GM18498 (cell line): ENCODE measurements around the gene ESYT3.
"Not testable (repeated sequence)": the region's sequence is repeated elsewhere in the genome, so short reads cannot be mapped to it uniquely, and the experiment has no call there.

Source experiments
- ATAC-seq: cut with Tn5 transposase; IDR thresholded peaks from one replicate; pipeline ENCODE4 v1.9.1; 2021; ENCODE audit warnings: mild to moderate bottlenecking, moderate library complexity; ENCODE audit not compliant: unreplicated experiment

ESYT3 gene

DNA sequence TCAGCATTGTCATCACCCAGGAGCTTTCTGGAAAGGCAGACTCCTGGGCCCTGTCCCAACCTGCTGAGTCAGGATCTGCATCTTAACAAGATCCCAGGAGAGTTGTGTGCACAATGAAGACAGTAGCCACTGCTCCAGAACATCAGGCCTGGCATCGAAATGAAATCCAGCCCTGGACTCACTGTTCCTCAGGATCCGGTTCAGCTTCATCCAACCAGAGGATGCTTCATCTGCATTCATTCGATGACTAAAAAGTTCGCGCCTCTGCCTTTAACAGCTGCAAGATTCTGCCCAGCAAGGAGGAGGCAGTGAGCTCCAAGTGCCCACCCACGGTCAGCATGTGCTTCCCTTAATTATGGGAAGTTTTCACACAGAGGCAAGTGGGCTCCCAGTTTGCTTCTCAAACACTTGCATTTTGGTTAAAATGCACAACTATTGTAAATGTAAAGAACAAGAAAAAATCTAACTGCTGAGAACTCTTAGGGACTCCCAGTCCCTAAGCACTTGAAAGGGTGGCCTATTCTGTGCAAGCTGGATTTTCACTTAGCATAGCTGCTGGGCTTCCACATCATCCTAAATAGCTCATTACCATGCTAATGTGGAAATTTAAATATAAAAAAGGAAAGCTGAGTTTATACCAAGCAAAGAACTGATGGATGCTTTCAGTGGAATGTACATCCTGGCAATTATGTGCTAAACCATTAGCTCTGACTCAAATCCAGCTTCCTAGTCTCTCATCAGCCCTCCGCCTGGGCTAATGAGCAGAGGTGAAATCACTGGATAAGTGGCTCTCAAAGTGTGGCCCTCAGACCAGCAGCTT lies 25.5 kb upstream of the ESYT3 start:
- ATAC-seq: no peak

DNA sequence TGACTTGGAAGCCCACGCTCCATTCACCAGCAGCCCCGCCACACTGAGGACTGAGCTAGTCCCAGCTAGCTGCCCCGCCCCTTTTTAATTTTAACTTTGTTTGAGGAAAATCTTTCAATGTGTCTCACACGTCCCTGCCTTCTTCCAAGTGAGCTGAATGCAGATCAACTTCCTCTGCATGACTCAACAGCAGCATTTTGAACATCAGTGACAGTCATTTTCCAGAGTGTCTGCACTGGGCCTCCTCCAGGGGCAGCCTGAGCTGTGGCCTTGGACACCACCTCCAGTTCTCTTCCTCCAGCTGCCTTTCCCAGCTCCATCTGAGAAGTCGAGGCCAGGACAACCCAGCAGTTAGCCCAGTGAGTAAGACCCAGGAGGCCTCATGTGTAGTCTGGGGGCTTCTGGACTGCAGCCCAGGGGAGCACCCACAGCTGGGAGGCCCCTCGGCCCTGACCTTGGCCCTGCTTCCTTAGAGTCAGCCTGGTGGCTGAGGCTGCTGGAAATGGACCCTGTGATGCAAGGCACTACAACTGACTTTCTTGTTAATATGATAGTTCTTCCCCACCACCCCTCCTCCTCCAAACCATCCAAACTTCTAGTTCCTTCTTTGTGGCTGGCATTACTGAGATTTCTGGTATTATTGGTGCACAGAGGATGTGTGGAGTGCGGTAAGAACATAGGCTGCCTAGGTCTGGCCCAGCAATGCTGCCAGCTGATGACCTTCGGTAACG lies 21.4 kb upstream of the ESYT3 start:
- ATAC-seq: no peak

DNA sequence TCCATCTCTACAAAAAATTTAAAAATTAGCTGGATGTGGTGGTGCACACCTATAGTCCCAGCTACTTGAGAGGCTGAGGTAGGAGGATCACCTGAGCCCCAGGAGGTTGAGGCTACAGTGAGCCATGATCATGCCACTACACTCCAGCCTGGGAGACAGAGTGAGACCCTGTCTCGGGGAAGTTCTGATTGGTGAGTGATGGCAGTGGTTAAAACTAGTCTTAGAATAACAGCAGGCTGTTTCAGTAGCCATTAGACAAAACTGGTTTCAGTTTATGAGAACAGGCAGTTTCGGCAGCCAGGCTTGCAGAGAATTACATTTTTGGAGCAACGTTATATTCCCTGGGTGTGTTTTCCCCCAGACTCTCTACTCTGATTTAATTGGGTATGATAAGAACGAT lies 18.2 kb upstream of the ESYT3 start:
- ATAC-seq: not testable (repeated sequence)

DNA sequence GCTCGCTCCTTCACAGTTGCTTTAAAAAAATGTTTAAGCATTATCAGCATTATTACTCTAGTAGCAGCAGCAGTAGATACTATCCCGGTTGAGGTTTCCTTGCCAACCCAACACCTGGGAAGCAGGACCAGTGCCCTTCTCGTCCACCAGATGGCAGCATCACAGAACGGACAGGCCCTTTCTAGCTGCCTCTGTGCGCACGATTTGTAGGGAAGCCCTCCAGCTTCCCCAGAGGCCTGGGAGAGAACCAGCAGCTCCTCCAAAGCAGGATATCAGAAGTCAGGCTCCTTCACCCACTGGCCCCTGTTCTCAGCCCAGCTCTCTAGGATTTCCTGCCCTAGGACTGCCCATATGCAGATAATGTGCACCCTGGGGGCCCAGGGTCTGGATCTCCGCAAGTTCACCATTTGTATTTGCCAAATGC lies 16.8 kb upstream of the ESYT3 start:
- peak; percentile 84 for ATAC-seq

DNA sequence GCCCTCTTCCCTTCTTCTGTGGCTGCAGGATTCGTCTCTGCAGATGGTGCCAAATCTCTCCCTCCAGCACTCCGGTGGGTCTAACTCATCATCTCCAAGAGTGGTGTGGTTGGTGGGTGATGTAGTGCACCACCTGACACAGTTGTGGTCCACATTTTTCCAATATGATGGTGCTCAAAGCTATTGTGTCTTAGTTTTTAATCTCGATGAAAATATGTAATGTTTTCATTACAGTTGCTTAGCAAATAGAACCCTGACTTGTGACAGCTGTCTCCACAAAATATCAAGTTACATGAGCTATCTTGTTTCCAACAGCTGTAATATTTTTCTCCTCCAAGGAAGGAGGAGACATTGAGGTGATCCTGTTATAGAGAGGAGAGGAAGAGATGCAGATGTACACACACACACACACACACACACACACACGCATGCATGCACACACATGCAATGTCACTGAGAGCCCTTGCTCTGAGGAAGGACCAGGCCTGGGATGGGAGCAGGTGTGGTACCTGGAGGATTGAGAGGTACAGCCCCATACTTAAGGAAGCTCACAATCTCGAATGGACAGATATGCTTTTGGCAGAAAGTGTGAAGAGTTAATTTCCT lies 15.7 kb upstream of the ESYT3 start:
- ATAC-seq: no peak

DNA sequence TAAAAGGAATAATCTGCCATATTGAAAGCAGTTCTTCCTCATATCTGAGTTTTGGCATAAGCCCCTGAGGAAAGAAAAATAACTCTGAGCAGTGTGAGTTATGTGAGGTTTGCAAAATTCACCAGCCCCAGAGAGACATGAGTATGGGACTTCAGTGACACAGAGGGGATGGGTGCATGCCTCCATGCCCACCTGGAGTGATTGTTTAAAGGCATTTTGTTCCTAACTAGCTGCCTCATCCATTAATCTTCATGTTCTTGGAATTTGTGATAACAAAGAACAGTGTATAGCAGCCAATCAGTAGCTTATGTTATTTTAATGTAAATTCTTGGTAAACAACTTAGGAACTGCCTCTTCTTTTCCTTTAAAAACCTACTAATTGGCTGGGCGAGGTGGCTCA lies 11.1 kb upstream of the ESYT3 start:
- ATAC-seq: no peak

DNA sequence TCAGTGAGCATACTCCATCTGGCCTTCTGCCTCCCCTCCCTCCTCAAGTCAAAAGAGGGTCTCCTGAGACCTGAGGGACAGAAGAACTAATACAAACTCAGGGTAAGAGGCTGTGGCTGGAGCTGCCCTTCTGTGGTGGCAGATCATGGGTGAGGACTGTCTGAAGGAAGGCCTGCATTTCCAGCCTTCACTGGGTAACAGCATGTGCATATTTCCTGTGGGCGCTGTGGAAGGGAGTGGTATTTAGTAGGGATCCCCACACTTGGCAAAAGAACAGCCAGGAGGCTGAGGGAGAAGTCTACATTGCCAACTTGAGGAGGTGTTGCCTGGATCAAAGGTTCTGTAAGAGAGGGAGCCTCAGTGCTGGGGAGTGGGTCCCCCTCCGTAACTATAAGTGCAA lies 10.1 kb upstream of the ESYT3 start:
- ATAC-seq: no peak

DNA sequence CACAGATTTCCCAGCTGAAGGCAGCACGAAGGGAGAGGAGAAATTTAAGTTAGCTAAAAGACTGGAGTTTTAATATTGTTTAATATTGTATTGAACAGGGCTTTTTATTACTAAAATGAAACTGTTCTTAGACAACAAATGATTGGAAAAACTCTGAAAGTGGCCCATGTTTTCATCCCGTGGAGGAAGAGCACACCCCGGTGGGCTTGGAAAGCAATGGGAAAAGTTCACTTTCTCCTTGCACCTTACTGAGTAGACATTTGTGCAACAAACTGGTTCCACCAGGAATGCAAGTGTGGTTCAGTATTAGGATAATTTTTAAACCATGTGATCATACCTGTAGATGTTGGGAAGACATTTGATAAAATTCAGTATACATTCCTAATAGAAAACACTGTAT lies 8.2 kb upstream of the ESYT3 start:
- ATAC-seq: no peak

DNA sequence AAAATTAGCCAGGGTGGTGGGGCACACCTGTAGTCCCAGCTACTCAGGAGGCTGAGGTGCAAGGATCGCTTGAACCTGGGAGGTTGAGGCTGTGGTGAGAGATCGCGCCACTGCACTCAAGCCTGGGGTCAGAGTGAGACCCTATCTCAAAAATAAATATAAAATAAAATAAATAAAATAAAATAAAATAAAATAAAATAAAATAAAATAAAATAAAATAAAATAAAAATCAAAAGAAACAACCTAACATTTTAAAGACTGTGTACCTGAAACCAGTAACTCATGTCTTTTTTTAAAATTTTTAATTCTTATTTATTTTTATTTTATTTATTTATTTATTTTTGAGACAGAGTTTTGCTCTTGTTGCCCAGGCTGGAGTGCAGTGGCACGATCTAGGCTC lies 7.7 kb upstream of the ESYT3 start:
- not testable (repeated sequence) for ATAC-seq

DNA sequence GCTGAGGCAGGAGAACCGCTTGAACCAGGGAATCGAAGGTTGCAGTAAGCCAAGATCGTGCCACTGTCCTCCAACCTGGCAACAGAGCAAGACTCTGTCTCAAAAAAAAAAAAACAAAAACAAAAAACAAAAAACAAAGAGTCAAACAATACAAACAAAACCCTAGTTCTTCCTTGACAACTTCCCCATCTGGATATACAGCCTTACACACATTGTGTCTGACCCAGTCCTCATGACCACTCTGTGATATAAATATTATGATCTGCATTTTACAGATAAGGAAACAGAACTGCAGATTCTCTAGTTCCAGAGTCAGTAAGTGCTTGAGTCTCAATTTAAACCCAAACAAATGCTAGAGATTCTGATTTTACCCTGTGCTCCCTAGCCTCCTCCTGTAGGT lies 4.8 kb upstream of the ESYT3 start:
- ATAC-seq: no peak

DNA sequence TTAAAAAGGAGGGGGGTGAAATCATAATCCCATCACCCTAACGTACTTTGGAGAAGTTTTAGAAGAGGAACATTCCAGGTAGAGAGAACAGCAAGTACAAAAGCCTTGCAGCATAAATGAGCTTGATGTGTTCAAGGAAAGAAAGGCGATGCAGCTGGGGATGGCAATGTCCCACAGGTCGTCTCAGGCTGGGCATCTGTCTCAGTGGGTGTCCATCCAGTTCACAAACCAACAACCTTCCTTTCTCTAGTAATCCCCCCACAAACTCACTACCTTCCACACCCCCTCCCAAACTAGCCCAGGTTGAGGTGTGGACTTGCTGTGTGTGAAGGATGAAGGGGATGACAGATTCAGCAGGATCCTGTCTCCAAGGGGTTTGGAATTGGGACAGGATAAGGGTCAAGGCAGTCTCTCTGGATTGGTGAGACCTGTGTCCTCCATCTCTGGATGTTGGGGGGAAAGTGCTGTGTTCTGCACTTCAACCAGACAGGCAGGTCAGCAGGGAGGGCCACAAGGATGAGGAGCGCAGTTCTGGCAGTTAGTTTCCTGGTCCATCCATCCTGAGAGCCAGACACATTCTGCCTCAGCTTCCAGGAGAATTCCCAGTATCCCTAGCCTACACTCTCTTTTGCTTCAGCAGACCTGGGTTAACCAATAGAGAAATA lies 1.7 kb upstream of the ESYT3 start:
- no peak for ATAC-seq

DNA sequence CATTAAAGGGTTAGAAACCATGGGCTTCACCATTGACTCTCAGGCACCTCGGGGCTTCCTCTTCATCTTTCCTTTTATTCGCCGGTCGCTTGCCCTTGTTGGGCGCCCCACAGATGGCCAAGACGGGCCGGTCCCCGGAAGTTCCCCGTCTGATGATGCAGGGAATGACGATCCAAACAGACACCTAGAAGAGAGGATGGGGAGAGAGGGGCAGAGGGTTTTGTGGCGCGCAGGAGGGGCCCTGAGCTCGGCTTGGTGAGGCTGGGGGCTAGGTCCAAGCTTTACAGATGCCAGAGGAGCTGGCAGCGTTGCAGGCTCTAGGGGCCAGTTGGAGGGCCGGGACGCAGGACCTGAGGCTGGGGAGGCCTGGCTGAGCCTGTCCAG lies 532 bp upstream of the ESYT3 start:
- no peak for ATAC-seq

DNA sequence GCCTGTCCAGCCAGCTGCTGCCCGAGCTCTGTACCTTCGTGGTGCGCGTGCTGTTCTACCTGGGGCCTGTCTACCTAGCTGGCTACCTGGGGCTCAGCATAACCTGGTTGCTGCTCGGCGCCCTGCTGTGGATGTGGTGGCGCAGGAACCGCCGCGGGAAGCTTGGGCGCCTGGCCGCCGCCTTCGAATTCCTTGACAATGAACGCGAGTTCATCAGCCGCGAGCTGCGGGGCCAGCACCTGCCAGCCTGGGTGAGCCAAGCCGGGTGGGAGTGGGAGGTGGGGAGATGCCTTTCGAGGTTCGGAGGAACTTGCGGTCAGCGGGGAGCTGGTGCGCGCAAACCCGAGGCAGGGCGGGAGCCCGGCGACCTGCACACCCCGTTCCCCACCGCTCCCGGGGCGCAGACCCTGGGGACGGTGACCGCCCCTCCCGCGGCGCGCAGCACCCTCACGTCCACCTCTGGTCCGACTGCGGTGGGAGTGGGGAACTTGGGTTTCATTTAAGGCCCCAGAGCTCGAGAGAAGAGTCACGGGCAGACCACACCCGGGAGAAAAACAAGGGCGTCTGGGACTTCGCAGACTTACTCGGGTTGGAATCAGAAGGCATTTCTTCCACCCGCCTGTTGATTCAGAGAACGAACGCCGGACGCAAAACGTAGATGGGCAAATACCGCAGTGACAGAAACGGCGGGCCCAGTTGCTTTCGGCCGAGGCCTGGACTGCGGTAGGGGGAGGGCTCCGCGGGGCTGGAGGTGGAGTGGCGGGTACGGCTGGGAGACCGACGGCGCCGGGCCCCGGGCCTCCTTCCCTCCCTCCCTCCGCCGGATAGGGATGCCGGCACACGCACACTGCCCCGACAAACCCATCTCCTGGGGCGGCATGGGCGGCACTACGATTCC lies 708 bp downstream of the ESYT3 start:
- no peak for ATAC-seq

DNA sequence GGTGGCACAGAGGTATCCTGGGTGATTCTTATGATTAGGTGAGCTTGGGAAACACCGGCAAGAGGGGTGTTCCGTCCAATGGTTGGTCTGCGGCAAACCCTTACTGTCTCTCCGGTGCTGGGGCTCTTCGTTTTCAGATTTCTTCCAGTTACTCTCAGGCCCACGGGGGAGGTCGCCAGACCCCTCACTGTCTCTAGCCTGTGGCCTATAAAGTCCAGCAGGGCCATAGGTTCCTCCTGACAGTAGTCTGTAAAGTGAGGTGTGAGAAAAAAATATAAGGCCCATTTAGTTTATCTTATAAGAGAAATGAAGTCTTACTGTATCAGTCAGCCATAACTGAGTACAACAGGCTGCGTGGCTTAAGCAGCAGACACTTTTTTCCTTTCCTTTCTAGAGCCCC lies 1.4 kb downstream of the ESYT3 start:
- ATAC-seq: no peak

DNA sequence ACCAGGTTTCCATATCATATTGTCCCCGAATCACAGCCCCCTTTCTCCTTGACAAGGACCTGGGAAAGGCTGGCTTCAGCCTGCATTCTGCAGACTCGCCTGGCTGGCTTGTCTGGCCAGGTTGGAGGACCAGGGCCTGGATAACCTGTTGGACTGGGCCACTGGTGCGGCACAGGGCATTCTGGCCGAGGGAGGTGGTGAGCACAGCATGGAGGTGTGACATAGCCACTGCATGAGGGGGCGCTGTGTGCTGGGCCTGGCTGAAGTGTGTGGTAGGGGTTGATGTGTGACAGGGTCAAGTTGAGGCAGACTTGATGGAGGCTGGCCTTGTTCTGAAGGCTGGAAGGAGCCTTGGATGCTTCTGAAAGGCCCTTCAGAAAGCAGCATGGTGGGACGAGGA lies 2.9 kb downstream of the ESYT3 start:
- no peak for ATAC-seq

DNA sequence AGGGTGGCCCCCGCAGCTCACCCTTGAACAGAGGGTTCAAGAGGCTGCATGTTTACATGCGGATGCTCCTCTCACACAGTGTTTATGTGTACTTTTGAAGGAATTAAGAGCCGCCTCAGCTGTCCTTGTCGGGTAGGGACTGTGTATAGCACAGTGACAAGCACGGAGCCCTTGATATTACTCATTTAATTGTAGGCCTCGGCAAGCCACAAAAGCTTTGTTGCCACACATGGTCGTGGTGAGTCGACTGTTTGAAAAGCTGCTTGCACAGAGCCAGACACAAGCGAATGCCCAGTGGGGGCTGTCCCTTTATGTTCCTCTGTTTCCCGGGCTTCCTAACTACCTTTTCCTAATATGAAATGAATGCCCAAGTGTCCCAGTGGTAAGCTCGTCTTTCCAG lies 4.5 kb downstream of the ESYT3 start:
- ATAC-seq: no peak

DNA sequence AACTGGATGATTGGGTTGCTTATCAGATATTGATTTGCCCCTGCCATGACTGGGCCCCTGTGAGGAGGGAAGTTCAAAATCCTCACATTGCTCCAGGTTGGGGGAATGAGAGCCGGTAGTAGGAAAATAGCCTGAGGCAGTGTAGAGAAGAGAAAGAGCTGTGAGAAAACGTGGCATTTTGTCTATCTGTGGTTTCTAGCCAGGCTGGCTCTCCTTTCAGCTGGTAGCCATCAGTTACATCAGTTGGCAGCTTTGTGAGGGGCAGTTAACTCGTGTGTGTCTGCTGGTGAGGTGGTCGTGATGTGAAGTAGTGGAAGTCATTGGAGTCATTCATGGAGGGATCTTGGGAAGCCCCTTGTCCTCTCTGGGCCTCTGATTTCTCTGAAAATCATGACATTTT lies 5.2 kb downstream of the ESYT3 start:
- ATAC-seq: no peak

DNA sequence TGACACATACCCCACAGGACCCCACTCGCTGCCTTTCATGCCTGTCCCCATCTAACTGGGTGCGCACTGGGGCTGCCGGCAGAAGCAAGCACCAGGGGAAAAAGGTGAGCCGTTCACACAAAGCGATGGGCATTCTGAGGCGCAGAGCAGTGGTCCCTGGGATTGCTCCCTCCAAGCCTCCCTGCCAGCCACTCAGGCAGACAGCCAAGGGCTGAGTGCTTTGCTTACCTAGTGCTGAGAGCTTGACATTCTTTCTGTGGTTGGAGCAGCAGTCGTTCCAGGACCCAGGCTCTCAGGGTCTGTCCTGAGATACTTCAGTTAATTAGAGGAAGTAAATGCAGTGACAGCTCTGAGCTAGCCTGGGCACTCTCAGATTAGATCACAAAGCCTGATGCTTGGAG lies 5.7 kb downstream of the ESYT3 start:
- ATAC-seq: no peak

DNA sequence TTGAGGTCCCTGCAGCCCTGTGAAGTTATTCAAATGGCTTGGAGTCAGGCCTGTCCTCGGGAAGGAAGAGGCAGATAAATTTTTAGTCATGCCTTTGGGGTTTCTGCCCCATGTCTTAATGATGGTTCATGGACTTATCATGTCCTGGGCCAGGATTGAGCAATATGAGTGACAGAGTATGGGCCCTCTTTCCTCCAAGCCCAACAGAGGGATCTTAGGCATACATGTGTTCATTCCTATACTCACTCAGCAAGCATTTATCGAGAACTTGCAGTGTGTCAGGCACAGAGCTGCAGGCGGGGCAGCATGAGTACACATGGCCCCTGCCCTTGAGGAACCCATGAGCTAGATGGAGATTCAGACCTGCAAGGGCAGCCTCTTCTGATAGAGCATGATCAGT lies 6.2 kb downstream of the ESYT3 start:
- no peak for ATAC-seq

DNA sequence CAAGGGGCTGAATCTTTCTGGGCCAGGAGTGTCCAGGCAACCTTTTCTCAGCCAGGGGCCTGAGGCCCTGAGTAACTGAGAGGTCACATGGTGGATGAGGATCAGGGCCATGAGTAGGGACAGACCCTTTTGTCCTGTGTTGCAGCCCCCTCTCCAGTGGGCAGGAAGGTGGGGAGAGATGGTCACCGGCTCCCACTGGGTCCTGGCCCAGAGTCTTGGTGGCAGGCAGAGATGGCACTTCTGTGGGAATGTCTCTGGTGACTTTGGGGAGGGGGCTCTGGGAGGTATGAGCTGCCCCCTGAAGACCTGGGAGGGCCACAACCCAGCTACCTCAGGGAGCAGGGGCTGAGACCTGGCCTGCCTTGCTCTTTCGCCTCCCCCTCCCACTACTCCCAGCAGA lies 6.8 kb downstream of the ESYT3 start:
- no peak for ATAC-seq

DNA sequence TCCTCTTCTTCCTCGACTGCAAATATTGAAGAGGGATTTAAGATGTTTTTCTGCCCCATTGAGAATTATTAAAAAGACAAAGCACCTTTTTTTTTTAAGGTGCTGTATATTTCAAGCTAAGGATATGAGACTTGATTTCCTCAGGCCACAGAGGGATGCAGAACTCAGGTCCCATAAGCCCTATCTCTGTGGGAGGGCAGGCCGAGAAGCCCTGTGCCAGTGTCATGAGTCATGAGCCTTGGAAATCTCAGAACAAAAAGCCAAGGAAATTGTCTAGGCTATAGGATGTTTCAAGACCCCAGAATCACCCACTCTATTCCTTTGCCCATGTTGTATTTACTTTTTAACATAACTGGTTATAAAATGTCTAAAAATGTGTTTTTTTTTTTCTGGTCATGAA lies 7.3 kb downstream of the ESYT3 start:
- ATAC-seq: no peak
